Adipocyte (in vitro differentiated cells): ENCODE measurements around the gene PEX11G.

Source experiments
- DNase-seq: peaks from one replicate; pipeline ENCODE4 v3.0.0-alpha.2; 2015; ENCODE audit warnings: low read depth
- H3K27me3 ChIP-seq: replicated peaks from 2 replicates; pipeline ENCODE4 v1.7.0; 2013; ENCODE audit warnings: mild to moderate bottlenecking, low read length, moderate library complexity; ENCODE audit not compliant: control insufficient read depth, insufficient read depth
- H3K36me3 ChIP-seq: 2 replicates; pipeline ENCODE4 v1.7.0; 2013; ENCODE audit warnings: low read length, mild to moderate bottlenecking, moderate library complexity; ENCODE audit not compliant: control insufficient read depth, insufficient read depth, severe bottlenecking
- H3K4me1 ChIP-seq: 2 replicates; pipeline ENCODE4 v1.7.0; 2013; ENCODE audit warnings: mild to moderate bottlenecking, low read length, moderate library complexity; ENCODE audit not compliant: control insufficient read depth, insufficient read depth
- H3K4me3 ChIP-seq: 2 replicates; pipeline ENCODE4 v1.7.0; 2013; ENCODE audit warnings: mild to moderate bottlenecking, low read length, moderate library complexity
- H3K9ac ChIP-seq: 2 replicates; pipeline ENCODE4 v1.7.0; 2013; ENCODE audit warnings: mild to moderate bottlenecking, low read length, moderate library complexity
- H3K9me3 ChIP-seq: 2 replicates; pipeline ENCODE4 v1.7.0; 2013; ENCODE audit warnings: mild to moderate bottlenecking, low read length, moderate library complexity; ENCODE audit not compliant: control insufficient read depth

PEX11G gene

DNA sequence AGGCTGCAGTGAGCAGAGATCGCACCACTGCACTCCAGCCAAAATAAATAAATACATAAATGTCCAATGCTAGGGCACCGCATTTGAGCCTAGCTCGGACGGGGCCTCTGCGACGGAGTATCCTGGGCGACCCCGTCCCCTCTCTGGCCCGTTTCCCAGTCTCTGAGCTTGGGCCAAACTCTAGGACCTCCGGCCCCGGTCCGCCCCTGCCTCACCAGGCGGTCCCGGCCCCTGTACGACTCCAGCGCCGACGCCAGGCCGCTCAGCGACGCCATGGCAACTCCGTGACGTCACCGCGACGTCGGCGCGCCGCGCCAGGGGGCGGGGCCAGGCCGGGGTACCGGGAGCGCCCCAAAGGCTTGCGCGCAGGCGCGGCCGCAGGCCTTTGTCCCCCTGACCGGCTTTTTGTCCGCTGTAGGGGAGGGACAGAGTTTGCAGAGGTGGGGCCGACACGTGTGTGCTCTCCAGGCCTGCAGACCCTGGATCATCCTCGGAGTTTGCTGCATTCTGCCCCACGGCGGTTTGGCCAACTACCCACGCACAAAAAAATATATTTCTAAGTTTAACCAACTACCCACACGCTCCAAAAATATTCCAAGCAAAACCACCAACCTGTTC is at the start of gene PEX11G:
TSS of gene PEX11G (minus strand) at position 300 of the 618 bp plus-strand sequence. CDS start at position 275, 25 bp downstream.
- H3K9me3 ChIP-seq = no peaks in the 10 kb centered on the region
- DNase-seq = peak; percentile 95
- peaks cover 9% of the 10 kb centered on the region for H3K4me1 ChIP-seq
- peak within 1 kb of the TSS; percentile 90 for H3K4me3 ChIP-seq
- no peaks in the 10 kb centered on the region for H3K27me3 ChIP-seq
- H3K9ac ChIP-seq = peak within 1 kb of the TSS; percentile 93
- no peaks in the 10 kb centered on the region for H3K36me3 ChIP-seq

DNA sequence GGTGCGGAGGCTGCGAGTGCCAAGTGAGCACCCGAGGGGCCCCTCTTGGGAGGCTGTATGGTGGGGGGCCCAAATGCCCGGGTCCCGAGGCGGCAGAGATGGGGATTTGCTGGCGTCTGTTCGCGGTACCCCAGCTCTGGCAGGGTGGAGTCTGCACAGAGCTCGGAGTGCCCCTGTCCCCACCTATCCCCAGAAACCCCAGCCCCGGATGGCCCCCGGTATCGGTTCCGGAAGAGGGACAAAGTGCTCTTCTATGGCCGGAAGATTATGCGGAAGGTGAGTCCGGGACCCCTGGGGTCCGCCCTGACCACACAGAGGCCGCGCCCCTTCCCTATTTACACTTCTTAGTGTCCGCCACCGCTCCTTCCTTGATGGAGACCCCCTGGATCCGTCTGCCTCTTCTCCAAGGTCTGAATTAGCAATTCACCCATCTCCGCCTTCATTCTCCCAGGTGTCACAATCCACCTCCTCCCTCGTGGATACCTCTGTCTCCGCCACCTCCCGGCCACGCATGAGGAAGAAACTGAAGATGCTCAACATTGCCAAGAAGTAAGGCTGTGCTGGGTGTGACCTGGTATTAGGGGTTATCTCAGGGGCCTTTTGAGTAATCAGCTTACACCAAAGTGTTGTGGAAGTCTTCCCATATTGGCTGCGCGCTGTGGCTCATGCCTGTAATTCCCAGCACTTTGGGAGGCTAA is 47.3 kb upstream of the PEX11G start:
- H3K4me3 ChIP-seq = peak overlapping the region; percentile 97
- H3K9me3 ChIP-seq = no peaks in the 10 kb centered on the region
- H3K4me1 ChIP-seq = peaks cover 10% of the 10 kb centered on the region
- DNase-seq = no peak
- H3K27me3 ChIP-seq = no peaks in the 10 kb centered on the region
- H3K9ac ChIP-seq = peak overlapping the region; percentile 96
- H3K36me3 ChIP-seq = peaks cover 23% of the 10 kb centered on the region

DNA sequence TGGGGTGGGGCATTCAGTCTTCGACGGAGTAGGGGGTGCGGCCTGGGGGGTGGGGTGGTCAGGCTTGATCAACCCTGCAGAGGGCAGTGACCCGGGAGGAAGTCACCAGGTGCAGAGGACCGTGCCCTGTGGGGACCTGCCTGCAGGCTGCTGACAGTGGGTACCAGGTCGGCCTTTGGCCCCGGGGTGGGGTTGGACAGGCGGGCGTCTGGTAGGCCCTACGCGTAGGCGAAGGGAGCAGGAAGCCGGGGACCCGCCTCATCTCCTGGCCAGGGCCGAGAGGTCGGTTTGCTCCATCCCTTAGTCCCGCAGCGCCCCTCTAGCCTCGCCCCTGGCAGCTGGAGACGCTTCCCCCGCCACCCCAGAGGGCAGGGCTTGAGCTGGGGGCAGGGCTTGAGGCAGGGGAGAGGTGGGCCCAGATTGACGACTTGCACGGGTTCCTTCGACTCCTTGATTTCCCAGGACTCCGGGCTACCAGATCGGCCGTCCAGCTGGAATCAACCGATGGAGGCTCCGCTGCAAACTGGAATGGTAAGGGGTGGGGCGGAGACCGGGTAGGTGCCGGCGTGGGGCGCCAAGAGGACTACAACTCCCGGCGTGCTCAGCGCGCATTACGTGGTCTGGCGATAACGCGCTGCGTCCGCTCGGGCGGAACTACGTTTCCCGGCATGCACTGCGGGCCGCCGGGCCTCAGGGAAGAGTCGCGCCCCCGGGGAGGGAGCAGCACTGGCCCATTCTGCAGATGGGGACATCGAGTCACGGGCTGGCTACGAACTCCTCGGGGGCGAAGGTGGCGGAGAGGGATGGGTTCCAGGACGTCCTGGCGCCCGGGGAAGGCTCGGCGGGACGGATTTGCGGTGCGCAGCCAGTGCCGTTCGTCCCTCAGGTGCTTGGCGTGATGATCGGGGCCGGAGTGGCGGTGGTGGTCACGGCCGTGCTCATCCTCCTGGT is 46.5 kb upstream of the PEX11G start, which contains the start of gene PNPLA6:
TSS of gene PNPLA6 (plus strand) at position 671 of the 951 bp plus-strand sequence. CDS start at position 743, 72 bp downstream.
- H3K36me3 ChIP-seq = peaks cover 18% of the 10 kb centered on the region
- H3K4me3 ChIP-seq = peak within 1 kb of the TSS; percentile 97

DNA sequence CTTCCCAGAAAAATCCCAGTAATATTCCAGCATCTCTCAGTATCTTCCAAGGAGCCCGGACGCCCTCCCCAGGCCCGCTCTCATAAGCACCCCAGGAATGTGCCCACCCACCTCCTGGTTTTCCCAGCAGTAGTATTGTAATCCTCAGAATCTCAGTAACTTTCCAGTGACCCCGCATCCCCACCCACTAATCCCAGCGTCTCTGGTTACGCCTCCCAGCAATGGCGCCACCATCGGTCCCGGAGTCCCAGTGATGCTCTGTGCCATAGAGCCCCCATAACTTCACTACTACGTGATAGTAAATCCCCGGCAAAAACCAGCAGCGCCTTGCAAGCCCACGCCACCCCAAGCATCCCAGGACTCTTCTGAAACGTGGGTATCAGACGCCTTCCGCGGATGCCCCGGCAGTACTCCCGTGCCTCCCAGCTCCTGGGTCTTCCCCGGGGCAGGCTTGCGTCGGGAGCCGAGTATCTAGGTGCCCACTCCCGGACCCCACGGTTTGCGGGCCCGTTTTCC is 45.8 kb upstream of the PEX11G start:
- Histone ChIP-seq H3K27me3 (no peaks in the 10 kb centered on the region), H3K9me3 (no peaks in the 10 kb centered on the region), H3K4me3 (peak overlapping the region; percentile 97), H3K9ac (peak overlapping the region; percentile 96), H3K36me3 (peaks cover 21% of the 10 kb centered on the region), H3K4me1 (peaks cover 10% of the 10 kb centered on the region)
- DNase-seq = peak; percentile 90

More for the DNA sequence above, 46.5 kb upstream of the PEX11G start, which contains the start of gene PNPLA6:
- peaks cover 10% of the 10 kb centered on the region for H3K4me1 ChIP-seq
- H3K27me3 ChIP-seq = no peaks in the 10 kb centered on the region
- no peaks in the 10 kb centered on the region for H3K9me3 ChIP-seq
- peak; percentile 98 for DNase-seq
- H3K9ac ChIP-seq = peak within 1 kb of the TSS; percentile 96

DNA sequence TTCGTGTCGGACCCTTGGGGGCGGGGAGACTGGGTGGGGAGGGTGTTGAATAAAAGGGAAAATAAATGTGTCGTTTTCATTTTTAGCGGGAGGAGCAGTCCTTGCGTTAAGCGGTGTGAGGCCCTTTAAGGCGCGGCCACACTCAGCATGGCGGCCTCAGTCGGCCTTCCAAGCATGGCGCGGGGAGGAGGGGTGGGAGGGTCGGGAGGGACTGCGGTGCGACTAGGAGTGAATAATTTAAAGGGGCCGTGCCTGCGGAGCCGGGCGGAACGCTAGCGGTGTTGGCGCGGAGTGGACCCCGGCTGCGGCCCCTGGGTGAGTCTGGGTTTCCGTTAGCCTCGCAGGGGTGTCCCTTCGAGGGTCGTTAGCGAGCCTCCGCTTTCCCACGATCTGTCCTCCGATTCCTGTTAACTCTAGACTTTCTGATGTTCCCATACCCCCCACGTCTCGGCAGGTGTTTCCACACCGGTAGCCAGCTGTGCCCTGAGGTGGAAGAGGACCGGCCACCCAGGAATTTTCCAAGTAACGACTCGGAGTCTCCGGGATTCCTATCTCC is 45.2 kb upstream of the PEX11G start:
- Histone ChIP-seq H3K27me3 (no peaks in the 10 kb centered on the region), H3K9ac (peak overlapping the region; percentile 96), H3K9me3 (no peaks in the 10 kb centered on the region), H3K4me3 (peak overlapping the region; percentile 97), H3K36me3 (peaks cover 25% of the 10 kb centered on the region), H3K4me1 (peaks cover 10% of the 10 kb centered on the region)
- peak; percentile 95 for DNase-seq

DNA sequence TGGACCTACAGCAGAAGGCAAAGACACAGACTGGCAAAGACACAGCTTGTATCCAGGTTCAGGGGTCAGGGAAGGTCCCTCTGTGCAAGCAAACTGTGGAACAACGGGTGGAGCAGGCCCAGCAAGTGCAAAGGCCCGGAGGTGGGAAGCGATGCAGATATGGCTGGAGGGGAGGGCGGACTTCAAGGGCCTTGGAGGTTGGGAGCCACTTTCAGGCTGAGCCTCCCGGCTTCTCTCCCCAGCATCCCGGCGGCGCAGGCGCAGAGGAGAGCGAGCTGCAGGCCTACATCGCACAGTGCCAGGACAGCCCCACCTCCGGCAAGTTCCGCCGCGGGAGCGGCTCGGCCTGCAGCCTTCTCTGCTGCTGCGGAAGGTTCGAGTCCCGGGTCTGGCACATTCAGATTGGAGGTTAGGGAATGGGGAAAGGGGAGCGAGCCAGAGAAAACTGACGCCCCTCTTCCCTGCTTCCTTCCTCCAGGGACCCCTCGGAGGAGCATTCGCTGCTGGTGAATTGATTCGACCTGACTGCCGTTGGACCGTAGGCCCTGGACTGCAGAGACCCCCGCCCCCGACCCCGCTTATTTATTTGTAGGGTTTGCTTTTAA is 44.5 kb upstream of the PEX11G start:
- Histone ChIP-seq H3K9ac (peak overlapping the region; percentile 96), H3K9me3 (no peaks in the 10 kb centered on the region), H3K4me3 (peak overlapping the region; percentile 97), H3K36me3 (peaks cover 26% of the 10 kb centered on the region), H3K27me3 (no peaks in the 10 kb centered on the region), H3K4me1 (peaks cover 10% of the 10 kb centered on the region)
- no peak for DNase-seq

DNA sequence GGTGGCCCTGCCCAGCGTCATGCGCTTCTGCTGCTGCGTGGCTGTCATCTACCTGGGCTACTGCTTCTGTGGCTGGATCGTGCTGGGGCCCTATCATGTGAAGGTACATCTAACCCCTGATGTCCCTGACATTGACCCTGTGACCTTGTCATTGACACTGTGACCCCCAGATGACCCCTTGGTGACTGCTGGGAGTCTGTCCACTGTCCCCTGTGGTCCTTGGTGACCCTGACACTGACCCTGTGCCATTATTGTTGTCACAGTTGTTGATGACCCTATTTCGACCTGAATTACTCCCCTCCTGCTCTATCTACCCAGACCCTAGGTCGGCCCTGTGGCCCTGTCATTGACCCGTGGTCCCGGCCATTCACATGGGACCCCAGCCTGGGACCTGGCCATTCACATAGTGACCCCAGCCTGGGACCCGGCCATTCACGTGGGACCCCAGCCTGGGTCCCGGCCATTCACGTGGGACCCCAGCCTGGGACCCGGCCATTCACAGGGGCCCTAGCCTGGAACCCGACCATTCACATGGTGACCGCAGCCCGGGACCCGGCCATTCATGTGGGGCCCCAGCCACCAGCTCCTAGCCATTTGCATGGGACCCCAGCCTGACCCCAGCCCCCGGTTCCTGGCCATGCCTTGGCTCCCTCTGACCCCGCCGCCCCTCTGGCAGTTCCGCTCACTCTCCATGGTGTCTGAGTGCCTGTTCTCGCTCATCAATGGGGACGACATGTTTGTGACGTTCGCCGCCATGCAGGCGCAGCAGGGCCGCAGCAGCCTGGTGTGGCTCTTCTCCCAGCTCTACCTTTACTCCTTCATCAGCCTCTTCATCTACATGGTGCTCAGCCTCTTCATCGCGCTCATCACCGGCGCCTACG is 41.0 kb upstream of the PEX11G start:
- Histone ChIP-seq H3K9ac (no peak overlapping the region), H3K27me3 (no peaks in the 10 kb centered on the region), H3K4me3 (no peak overlapping the region), H3K4me1 (peaks cover 5% of the 10 kb centered on the region), H3K9me3 (no peaks in the 10 kb centered on the region), H3K36me3 (peaks cover 36% of the 10 kb centered on the region)
- DNase-seq = no peak

DNA sequence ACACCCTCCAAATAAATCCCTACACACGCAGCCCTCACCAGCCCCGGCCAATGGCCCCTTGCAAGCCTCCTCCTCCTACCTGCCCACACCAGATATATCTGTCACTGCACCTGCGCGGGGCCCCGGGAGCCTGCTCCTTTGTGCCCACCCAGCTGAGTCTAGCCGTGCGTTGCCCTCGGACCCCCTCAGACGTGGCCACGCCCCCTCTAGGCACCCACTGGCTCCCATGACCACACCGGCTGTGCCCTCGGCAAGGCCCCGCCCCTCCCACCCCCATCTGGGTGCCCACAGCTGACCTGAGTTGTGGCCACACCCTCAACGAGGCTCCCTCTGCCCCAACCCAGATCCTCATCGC is 40.4 kb upstream of the PEX11G start:
- no peaks in the 10 kb centered on the region for H3K9me3 ChIP-seq
- H3K36me3 ChIP-seq = peaks cover 36% of the 10 kb centered on the region
- H3K4me3 ChIP-seq = no peak overlapping the region
- H3K4me1 ChIP-seq = peaks cover 5% of the 10 kb centered on the region
- no peak for DNase-seq
- no peaks in the 10 kb centered on the region for H3K27me3 ChIP-seq
- H3K9ac ChIP-seq = no peak overlapping the region

DNA sequence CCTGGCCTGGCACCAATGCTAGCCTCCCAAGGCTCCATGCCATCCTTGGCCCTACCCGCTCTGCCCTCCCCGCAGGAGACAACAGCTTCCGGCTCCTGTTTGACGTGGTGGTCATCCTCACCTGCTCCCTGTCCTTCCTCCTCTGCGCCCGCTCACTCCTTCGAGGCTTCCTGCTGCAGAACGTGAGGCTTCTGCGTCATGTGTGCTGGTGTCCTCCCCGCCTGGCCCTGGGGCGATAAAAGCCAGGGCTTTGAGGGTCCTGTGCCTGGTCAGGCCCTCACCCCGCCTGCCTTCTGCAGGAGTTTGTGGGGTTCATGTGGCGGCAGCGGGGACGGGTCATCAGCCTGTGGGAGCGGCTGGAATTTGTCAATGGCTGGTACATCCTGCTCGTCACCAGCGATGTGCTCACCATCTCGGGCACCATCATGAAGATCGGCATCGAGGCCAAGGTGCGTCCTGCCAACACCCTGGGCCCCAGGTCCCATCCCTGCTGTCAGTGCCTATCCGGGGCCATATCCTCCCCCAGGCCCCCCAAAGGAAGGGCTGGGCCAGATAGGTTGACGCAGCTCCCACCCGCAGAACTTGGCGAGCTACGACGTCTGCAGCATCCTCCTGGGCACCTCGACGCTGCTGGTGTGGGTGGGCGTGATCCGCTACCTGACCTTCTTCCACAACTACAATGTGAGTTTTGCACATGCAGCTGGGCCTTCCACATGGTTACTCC is 39.8 kb upstream of the PEX11G start:
- Histone ChIP-seq H3K9me3 (no peaks in the 10 kb centered on the region), H3K4me3 (no peak overlapping the region)

More for the DNA sequence above, 39.8 kb upstream of the PEX11G start:
- H3K9ac ChIP-seq = no peak overlapping the region
- no peaks in the 10 kb centered on the region for H3K27me3 ChIP-seq
- DNase-seq = no peak
- peaks cover 36% of the 10 kb centered on the region for H3K36me3 ChIP-seq
- peaks cover 7% of the 10 kb centered on the region for H3K4me1 ChIP-seq
